Measurements from ENCODE around the gene CACNA2D3. TPM values are rescaled to one million over a fixed set of nuclear protein-coding genes. Genes with fewer than 3 reads are reported as not detected.

Gene CACNA2D3
- total RNA-seq, 1 donor from 2014 or later, result 0.17 TPM

DNA sequence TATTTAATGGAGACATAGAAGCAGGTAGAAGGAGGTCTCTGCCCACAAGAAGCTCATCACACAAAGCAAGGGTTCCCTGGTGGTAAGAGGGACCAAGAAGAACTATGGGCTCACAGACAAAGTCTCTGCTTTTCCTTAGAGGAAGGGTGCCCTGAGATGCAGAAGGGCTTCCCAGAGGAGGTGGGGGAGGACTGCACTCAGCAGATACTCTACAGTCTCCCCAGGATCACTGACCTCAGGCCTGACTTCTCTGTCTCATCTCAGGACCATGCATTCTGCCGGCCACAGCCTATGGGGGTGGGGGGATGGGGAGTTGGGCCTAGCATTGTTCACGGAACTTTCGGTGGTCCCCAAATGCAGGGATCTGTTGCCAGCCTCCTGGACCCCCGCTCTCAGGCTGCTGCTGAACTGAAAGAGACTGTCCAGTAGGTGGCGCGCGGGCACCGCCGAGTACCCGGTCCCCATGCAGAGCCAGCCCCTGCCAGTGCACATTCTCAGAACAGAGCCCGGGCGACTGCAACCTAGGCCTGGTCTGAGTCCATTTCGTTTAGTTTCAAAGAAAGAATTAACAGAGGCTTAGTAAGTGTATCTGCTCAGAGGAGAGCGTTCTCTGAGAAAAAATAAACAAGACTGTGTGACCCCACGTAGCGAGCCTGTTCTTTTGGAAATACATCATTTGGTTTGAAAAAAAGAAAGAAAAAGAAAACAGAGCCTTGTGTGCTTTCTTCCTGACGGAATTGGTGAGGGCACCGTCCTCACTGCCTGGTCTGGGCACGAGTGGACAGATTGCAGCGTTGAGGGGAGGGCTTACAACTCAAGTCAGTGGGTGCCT is 731.4 kb downstream of the CACNA2D3 start:
- TF ChIP-seq, protein P1, sequence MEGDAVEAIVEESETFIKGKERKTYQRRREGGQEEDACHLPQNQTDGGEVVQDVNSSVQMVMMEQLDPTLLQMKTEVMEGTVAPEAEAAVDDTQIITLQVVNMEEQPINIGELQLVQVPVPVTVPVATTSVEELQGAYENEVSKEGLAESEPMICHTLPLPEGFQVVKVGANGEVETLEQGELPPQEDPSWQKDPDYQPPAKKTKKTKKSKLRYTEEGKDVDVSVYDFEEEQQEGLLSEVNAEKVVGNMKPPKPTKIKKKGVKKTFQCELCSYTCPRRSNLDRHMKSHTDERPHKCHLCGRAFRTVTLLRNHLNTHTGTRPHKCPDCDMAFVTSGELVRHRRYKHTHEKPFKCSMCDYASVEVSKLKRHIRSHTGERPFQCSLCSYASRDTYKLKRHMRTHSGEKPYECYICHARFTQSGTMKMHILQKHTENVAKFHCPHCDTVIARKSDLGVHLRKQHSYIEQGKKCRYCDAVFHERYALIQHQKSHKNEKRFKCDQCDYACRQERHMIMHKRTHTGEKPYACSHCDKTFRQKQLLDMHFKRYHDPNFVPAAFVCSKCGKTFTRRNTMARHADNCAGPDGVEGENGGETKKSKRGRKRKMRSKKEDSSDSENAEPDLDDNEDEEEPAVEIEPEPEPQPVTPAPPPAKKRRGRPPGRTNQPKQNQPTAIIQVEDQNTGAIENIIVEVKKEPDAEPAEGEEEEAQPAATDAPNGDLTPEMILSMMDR (IDR thresholded peaks at IDR 0.05; ENCODE audit: insufficient read depth, low read length, poor library complexity, severe bottlenecking), result peak; percentile 92
- no peak for DNase-seq (ENCODE audit: low read depth)
- Histone ChIP-seq H3K27me3 (ENCODE audit: control insufficient read depth, insufficient read depth, low read length) (no peaks in the 10 kb centered on the region), H3K36me3 (ENCODE audit: control insufficient read depth, insufficient read depth, low read length) (no peaks in the 10 kb centered on the region), H3K4me3 (ENCODE audit: low read depth, low read length) (no peak overlapping the region)

DNA sequence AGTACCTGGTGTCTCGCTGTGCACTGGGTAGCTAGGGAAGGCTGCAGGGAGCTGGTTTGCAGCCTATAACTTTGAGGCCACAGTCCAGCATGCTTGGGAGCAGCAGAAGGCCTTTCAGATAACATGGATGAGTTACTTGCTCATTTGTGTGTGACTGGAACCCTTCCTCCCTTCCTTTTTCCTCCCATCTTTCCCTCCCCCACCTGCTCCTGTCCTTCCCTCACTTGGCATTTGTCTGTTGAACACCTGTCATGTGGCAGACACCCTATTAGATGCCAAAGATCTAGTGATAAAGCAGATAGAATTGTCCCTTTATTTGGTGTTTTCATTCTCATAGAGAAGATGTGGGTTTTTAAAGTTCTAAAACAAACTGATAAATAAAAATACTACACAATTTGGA is 733.9 kb downstream of the CACNA2D3 start:
- Histone ChIP-seq H3K36me3 (ENCODE audit: control insufficient read depth, insufficient read depth, low read length) (no peaks in the 10 kb centered on the region), H3K27me3 (ENCODE audit: control insufficient read depth, insufficient read depth, low read length) (no peaks in the 10 kb centered on the region), H3K4me3 (ENCODE audit: low read depth, low read length) (no peak overlapping the region)
- no peak for DNase-seq (ENCODE audit: low read depth)
- TF ChIP-seq, protein P1 (IDR thresholded peaks at IDR 0.05; ENCODE audit: insufficient read depth, low read length, poor library complexity, severe bottlenecking), result no peak

DNA sequence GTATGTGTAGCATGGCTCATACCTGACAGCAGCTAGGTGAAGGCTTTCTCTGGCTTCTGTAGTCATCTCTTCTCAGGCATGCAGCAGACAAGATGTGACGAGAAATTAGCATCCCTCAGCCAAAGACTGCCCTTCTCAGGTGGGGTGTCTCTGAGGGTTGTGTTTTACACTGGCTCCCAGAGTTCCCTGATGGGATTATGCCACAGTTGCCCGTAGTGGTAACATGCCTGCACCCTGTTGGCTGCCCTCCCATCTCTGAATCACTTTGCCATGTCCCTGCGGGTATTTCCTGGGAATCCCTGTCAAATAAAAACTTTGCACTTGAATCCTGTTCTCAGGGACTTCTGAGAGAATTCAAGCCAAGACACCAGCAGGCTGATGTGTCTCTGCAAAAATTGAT is 735.0 kb downstream of the CACNA2D3 start:
- Histone ChIP-seq H3K27me3 (ENCODE audit: control insufficient read depth, insufficient read depth, low read length) (no peaks in the 10 kb centered on the region), H3K4me3 (ENCODE audit: low read depth, low read length) (no peak overlapping the region), H3K36me3 (ENCODE audit: control insufficient read depth, insufficient read depth, low read length) (no peaks in the 10 kb centered on the region)
- DNase-seq (ENCODE audit: low read depth), result no peak
- TF ChIP-seq, protein P1 (IDR thresholded peaks at IDR 0.05; ENCODE audit: insufficient read depth, low read length, poor library complexity, severe bottlenecking), result no peak

DNA sequence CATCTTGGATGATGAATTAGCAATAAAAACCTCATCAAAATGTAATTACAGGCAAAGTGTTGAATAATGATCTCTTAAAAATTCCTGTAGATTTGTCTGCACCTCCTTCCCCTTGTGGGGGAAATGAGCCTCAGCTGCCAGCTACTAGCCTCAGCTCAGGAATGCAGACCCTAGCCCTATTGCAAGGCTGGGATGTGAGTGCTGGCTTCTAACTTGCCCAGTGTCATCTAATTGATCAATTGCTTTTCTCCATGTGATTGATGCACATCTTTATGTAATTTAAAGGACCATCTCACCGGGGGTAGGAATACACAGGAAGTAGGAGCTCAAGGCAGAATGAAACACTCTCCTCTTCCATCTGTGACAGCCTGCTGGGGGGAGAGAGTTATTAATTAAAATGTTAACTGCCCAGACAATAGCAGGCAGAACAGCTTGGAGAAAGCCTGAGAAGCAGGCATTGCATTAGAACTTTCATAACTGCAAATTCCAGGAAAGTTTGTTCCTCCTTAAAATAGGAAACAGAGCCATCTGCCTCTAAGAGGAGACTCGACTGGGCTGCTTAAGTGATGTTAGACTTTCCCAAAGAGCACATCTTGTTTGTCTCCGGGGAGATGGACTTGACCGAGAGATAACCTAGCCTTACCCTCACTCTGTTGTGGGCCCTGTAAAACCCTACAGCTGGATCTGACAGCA is 735.9 kb downstream of the CACNA2D3 start:
- no peaks in the 10 kb centered on the region for H3K36me3 ChIP-seq (ENCODE audit: control insufficient read depth, insufficient read depth, low read length)
- no peak for DNase-seq (ENCODE audit: low read depth)
- TF ChIP-seq, protein P1 (IDR thresholded peaks at IDR 0.05; ENCODE audit: insufficient read depth, low read length, poor library complexity, severe bottlenecking), result no peak
- H3K4me3 ChIP-seq (ENCODE audit: low read depth, low read length), result no peak overlapping the region
- no peaks in the 10 kb centered on the region for H3K27me3 ChIP-seq (ENCODE audit: control insufficient read depth, insufficient read depth, low read length)

DNA sequence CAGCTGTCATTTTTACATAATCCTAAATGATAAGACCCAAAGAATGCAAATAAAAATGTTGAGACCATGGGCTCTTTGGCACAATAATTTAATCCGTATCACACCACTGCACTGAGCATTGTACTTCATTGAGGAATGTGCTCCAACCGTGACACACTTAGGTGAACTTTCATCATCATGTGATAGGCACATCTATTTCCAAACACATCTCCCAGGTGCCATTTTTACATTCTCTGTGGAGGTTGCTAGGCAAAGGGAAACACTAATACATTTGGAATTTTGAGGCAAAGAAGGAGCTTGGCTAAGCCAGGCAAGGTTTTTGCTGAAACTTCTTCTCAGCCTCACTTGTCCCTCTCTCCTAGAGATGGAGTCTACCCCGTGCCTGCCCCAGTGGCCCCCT is 736.8 kb downstream of the CACNA2D3 start:
- no peaks in the 10 kb centered on the region for H3K27me3 ChIP-seq (ENCODE audit: control insufficient read depth, insufficient read depth, low read length)
- TF ChIP-seq, protein P1 (IDR thresholded peaks at IDR 0.05; ENCODE audit: insufficient read depth, low read length, poor library complexity, severe bottlenecking), result no peak
- H3K4me3 ChIP-seq (ENCODE audit: low read depth, low read length), result no peak overlapping the region
- DNase-seq (ENCODE audit: low read depth), result peak; percentile 66
- no peaks in the 10 kb centered on the region for H3K36me3 ChIP-seq (ENCODE audit: control insufficient read depth, insufficient read depth, low read length)
